ENCODE data around the gene NODAL.

The NODAL gene

GRCh38 chr10:70475661-70476060 lies 34.2 kb upstream of the NODAL start:
- H3F3A ChIP-seq (ENCODE audit: control insufficient read depth, insufficient read depth) = peaks cover 8% of the 10 kb centered on the region
- no peak for TF ChIP-seq EZH2phosphoT487 (IDR thresholded peaks at IDR 0.05; ENCODE audit: borderline replicate concordance, low read length)
- TF ChIP-seq CTCF (IDR thresholded peaks at IDR 0.05; ENCODE audit: low read depth, low read length, poor library complexity, severe bottlenecking) = no peak
- H3K27me3 ChIP-seq (ENCODE audit: control insufficient read depth, low read length) = no peaks in the 10 kb centered on the region
- no peak overlapping the region for H3K4me2 ChIP-seq (ENCODE audit: low read length)
- H3K9me3 ChIP-seq (ENCODE audit: control insufficient read depth, insufficient read depth, low read length) = no peaks in the 10 kb centered on the region
- no peak overlapping the region for H3K27ac ChIP-seq (ENCODE audit: low read depth, low read length)
- H3K9me2 ChIP-seq (replicated peaks; ENCODE audit: control insufficient read depth, low read length) = no peaks in the 10 kb centered on the region
- peaks cover 12% of the 10 kb centered on the region for H3K36me3 ChIP-seq (ENCODE audit: control insufficient read depth, low read length)
- H4K20me1 ChIP-seq (ENCODE audit: control insufficient read depth, insufficient read depth, low read depth, low read length) = no peaks in the 10 kb centered on the region
- H3K4me1 ChIP-seq (ENCODE audit: control insufficient read depth, low read length) = peaks cover 31% of the 10 kb centered on the region
- H3K79me2 ChIP-seq (ENCODE audit: control insufficient read depth, low read length) = peaks cover 19% of the 10 kb centered on the region
- H3K4me3 ChIP-seq (ENCODE audit: low read length) = no peak overlapping the region

- H3K36me3 ChIP-seq (ENCODE audit: control insufficient read depth, low read length) = peaks cover 7% of the 10 kb centered on the region
- H3K27ac ChIP-seq (ENCODE audit: low read depth, low read length) = no peak overlapping the region
Measured at GRCh38 chr10:70474780-70475179, 33.3 kb upstream of the NODAL start.

GRCh38 chr10:70472799-70473454 lies 31.4 kb upstream of the NODAL start:
- H3K4me3 ChIP-seq (ENCODE audit: low read length) = no peak overlapping the region
- peaks cover 10% of the 10 kb centered on the region for H3F3A ChIP-seq (ENCODE audit: control insufficient read depth, insufficient read depth)
- H3K9me2 ChIP-seq (replicated peaks; ENCODE audit: control insufficient read depth, low read length) = no peaks in the 10 kb centered on the region
- peaks cover 33% of the 10 kb centered on the region for H3K4me1 ChIP-seq (ENCODE audit: control insufficient read depth, low read length)
- H3K36me3 ChIP-seq (ENCODE audit: control insufficient read depth, low read length) = no peaks in the 10 kb centered on the region
- TF ChIP-seq CTCF (IDR thresholded peaks at IDR 0.05; ENCODE audit: low read depth, low read length, poor library complexity, severe bottlenecking) = no peak
- no peak for TF ChIP-seq EZH2phosphoT487 (IDR thresholded peaks at IDR 0.05; ENCODE audit: borderline replicate concordance, low read length)
- no peaks in the 10 kb centered on the region for H3K9me3 ChIP-seq (ENCODE audit: control insufficient read depth, insufficient read depth, low read length)
- no peak overlapping the region for H3K27ac ChIP-seq (ENCODE audit: low read depth, low read length)
- H3K4me2 ChIP-seq (ENCODE audit: low read length) = no peak overlapping the region
- H3K27me3 ChIP-seq (ENCODE audit: control insufficient read depth, low read length) = 0 out of 2 replicates have a peak, but pooled peaks cover 2% of the 10 kb centered on the region
- no peaks in the 10 kb centered on the region for H4K20me1 ChIP-seq (ENCODE audit: control insufficient read depth, insufficient read depth, low read depth, low read length)
- no peaks in the 10 kb centered on the region for H3K79me2 ChIP-seq (ENCODE audit: control insufficient read depth, low read length)

More at GRCh38 chr10:70474780-70475179, 33.3 kb upstream of the NODAL start:
- TF ChIP-seq EZH2phosphoT487 (IDR thresholded peaks at IDR 0.05; ENCODE audit: borderline replicate concordance, low read length) (no peak), CTCF (IDR thresholded peaks at IDR 0.05; ENCODE audit: low read depth, low read length, poor library complexity, severe bottlenecking) (no peak)
- Histone ChIP-seq H3K27me3 (ENCODE audit: control insufficient read depth, low read length) (no peaks in the 10 kb centered on the region), H3K9me2 (replicated peaks; ENCODE audit: control insufficient read depth, low read length) (no peaks in the 10 kb centered on the region), H3K4me1 (ENCODE audit: control insufficient read depth, low read length) (peaks cover 27% of the 10 kb centered on the region), H3K79me2 (ENCODE audit: control insufficient read depth, low read length) (peaks cover 10% of the 10 kb centered on the region), H4K20me1 (ENCODE audit: control insufficient read depth, insufficient read depth, low read depth, low read length) (no peaks in the 10 kb centered on the region), H3K4me2 (ENCODE audit: low read length) (no peak overlapping the region), H3F3A (ENCODE audit: control insufficient read depth, insufficient read depth) (peaks cover 8% of the 10 kb centered on the region), H3K9me3 (ENCODE audit: control insufficient read depth, insufficient read depth, low read length) (no peaks in the 10 kb centered on the region), H3K4me3 (ENCODE audit: low read length) (no peak overlapping the region)

Measured in DOHH2 (cell line).